Right ventricle myocardium inferior (tissue), 1 donor: ENCODE measurements around the gene NCAM1. TPM values are rescaled to one million over a fixed set of nuclear protein-coding genes. Genes with fewer than 3 reads are reported as not detected.
A peak's percentile ranks its signal among the peaks of the same experiment; 100 is the strongest.

Experiments
- ATAC-seq: fragments of 200-7000 bp; cut with Tn5 transposase; one replicate; pipeline ENCODE4 v1.9.1; 2020; ENCODE audit warnings: mild to moderate bottlenecking, moderate library complexity
- DNase-seq: peaks from one replicate; pipeline ENCODE4 v3.0.0; 2021; ENCODE audit errors: missing footprints
- intact Hi-C: fragments of 100-400 bp; cut with DNase I; formaldehyde crosslinking; loops from one replicate; pipeline ENCODE4 v1.11.0; 2022
- total RNA-seq: library from RNA; stranded (reverse); fragmentation: NEBNext Ultra II Directional; extraction: Animal tissue kit (Norgen Biotek cat#: 25700); gene quantifications from one replicate; pipeline ENCODE4 v1.2.1, GENCODE V29; 2021
- donor health status: DM: no; HTN: yes; CAD: no; lungs with severe emphysema.

NCAM1 gene
- total RNA-seq, 1 donor from 2014 or later, result 250 TPM

GRCh38 chr11:112963368-112963955, 2.2 kb downstream of the NCAM1 start:
- ATAC-seq (peak; percentile 9), DNase-seq (peak; percentile 61)
- intact Hi-C loops, result loop anchor here (2.0 to 10.0 kb wide), 8 partner anchors 49 to 379 kb away; no protein-coding TSS in a partner anchor

GRCh38 chr11:112965656-112966055, 4.4 kb downstream of the NCAM1 start:
- intact Hi-C loops, result loop anchor here (10.0 kb wide), 3 partner anchors 311 to 381 kb away; no protein-coding TSS in a partner anchor
- DNase-seq (no peak), ATAC-seq (no peak)

- DNase-seq (no peak), ATAC-seq (no peak)
- intact Hi-C loops, result loop anchor here (10.0 kb wide), 3 partner anchors 312 to 382 kb away; no protein-coding TSS in a partner anchor
Measured at GRCh38 chr11:112966561-112966960, 5.3 kb downstream of the NCAM1 start.

GRCh38 chr11:112967082-112967481, 5.9 kb downstream of the NCAM1 start:
- DNase-seq, result no peak
- ATAC-seq, result no peak
- intact Hi-C loops, result loop anchor here (10.0 kb wide), 3 partner anchors 312 to 382 kb away; no protein-coding TSS in a partner anchor

GRCh38 chr11:112968941-112969713, 7.9 kb downstream of the NCAM1 start:
- no peak for DNase-seq
- no peak for ATAC-seq
- intact Hi-C loops, result loop anchor here (10.0 kb wide), 3 partner anchors 314 to 384 kb away; no protein-coding TSS in a partner anchor

- intact Hi-C loops, result no loop called here
- DNase-seq (no peak), ATAC-seq (no peak)
Measured at GRCh38 chr11:112971195-112971594, 10.0 kb downstream of the NCAM1 start.

- DNase-seq (no peak), ATAC-seq (no peak)
- intact Hi-C loops, result no loop called here
Measured at GRCh38 chr11:112971827-112972226, 10.6 kb downstream of the NCAM1 start.

GRCh38 chr11:112972399-112973145, 11.4 kb downstream of the NCAM1 start:
- ATAC-seq (no peak), DNase-seq (no peak)
- intact Hi-C loops, result no loop called here

GRCh38 chr11:112975051-112975450, 13.8 kb downstream of the NCAM1 start:
- intact Hi-C loops, result no loop called here
- ATAC-seq (no peak), DNase-seq (no peak)

- no peak for ATAC-seq
- intact Hi-C loops, result no loop called here
Measured at GRCh38 chr11:112975493-112975892, 14.3 kb downstream of the NCAM1 start.

GRCh38 chr11:112977755-112978154, 16.5 kb downstream of the NCAM1 start:
- ATAC-seq, result peak; percentile 46
- intact Hi-C loops, result no loop called here
- no peak for DNase-seq

More at GRCh38 chr11:112975493-112975892, 14.3 kb downstream of the NCAM1 start:
- no peak for DNase-seq

- intact Hi-C loops, result no loop called here
- no peak for ATAC-seq
Measured at GRCh38 chr11:112983887-112984286, 22.7 kb downstream of the NCAM1 start.

GRCh38 chr11:112989198-112989597, 28.0 kb downstream of the NCAM1 start:
- ATAC-seq (no peak), DNase-seq (no peak)
- intact Hi-C loops, result no loop called here

More at GRCh38 chr11:112983887-112984286, 22.7 kb downstream of the NCAM1 start:
- no peak for DNase-seq

GRCh38 chr11:112993808-112994207, 32.6 kb downstream of the NCAM1 start:
- no peak for ATAC-seq
- no peak for DNase-seq
- intact Hi-C loops, result no loop called here

- DNase-seq, result no peak
- intact Hi-C loops, result no loop called here
- no peak for ATAC-seq
Measured at GRCh38 chr11:112995423-112996090, 34.3 kb downstream of the NCAM1 start.

- ATAC-seq, result no peak
- intact Hi-C loops, result no loop called here
- DNase-seq, result no peak
Measured at GRCh38 chr11:112996994-112997393, 35.8 kb downstream of the NCAM1 start.

- intact Hi-C loops, result no loop called here
- DNase-seq (no peak), ATAC-seq (no peak)
Measured at GRCh38 chr11:112997857-112998466, 36.7 kb downstream of the NCAM1 start.

- no peak for DNase-seq
- intact Hi-C loops, result no loop called here
- no peak for ATAC-seq
Measured at GRCh38 chr11:112999520-112999919, 38.3 kb downstream of the NCAM1 start.
